Neural cell (in vitro differentiated cells): Measurements from ENCODE around the gene MYO18A.

Experiments used
- CTCF ChIP-seq: fragments of 450-650 bp; IDR thresholded peaks from 2 replicates; pipeline ENCODE4 v1.5.1; 2014; ENCODE audit warnings: antibody characterized with exemption, mild to moderate bottlenecking, moderate library complexity; ENCODE audit not compliant: poor library complexity, severe bottlenecking
- EZH2 ChIP-seq: fragments of 200-600, 300-800 bp; shearing (Covaris generic), sonication (generic); IDR thresholded peaks from 2 replicates; pipeline ENCODE4 v1.6.1; 2014; ENCODE audit warnings: antibody characterized with exemption, low read length, borderline replicate concordance, mild to moderate bottlenecking; ENCODE audit not compliant: insufficient read depth, poor library complexity, severe bottlenecking
- POLR2AphosphoS5 ChIP-seq: IDR thresholded peaks from 2 replicates; pipeline ENCODE4 v1.6.1; 2012
- RAD21 ChIP-seq: fragments of 450-650 bp; conservative IDR thresholded peaks from 2 replicates; pipeline ENCODE4 v1.6.1; 2014; ENCODE audit warnings: antibody characterized with exemption, mild to moderate bottlenecking, moderate library complexity
- SMC3 ChIP-seq: fragments of 450-650 bp; conservative IDR thresholded peaks from 2 replicates; pipeline ENCODE4 v1.6.1; 2014; ENCODE audit warnings: antibody characterized with exemption, mild to moderate bottlenecking, moderate library complexity; ENCODE audit not compliant: poor library complexity
- TAF1 ChIP-seq: IDR thresholded peaks from 2 replicates; pipeline ENCODE4 v1.6.1; 2012; ENCODE audit warnings: low read depth

GRCh38 chr17:29109477-29110371, 70.5 kb downstream of the MYO18A start:
- TF ChIP-seq CTCF: no peak
- no peak for TF ChIP-seq SMC3
- no peak for TF ChIP-seq POLR2AphosphoS5
- TF ChIP-seq EZH2: no peak
- TF ChIP-seq RAD21: no peak
- no peak for TF ChIP-seq TAF1
